Right ventricle myocardium superior (tissue), 1 donor: ENCODE results near the gene TMEM94. TPM values are rescaled to one million over a fixed set of nuclear protein-coding genes. Genes with fewer than 3 reads are reported as not detected.

ENCODE experiments used
- ATAC-seq: fragments of 200-7000 bp; cut with Tn5 transposase; one replicate; pipeline ENCODE4 v1.9.1; 2020; ENCODE audit warnings: mild to moderate bottlenecking; ENCODE audit not compliant: poor library complexity
- DNase-seq: peaks from one replicate; pipeline ENCODE4 v3.0.0-alpha.2; 2020
- intact Hi-C: fragments of 100-400 bp; cut with DNase I; formaldehyde crosslinking; loops from one replicate; pipeline ENCODE4 v1.11.2; 2022
- total RNA-seq: library from RNA; stranded (reverse); fragmentation: NEBNext Ultra II Directional; extraction: Animal tissue kit (Norgen Biotek cat#: 25700); gene quantifications from one replicate; pipeline ENCODE4 v1.2.1, GENCODE V29; 2021
- donor health status: DM: no; HTN: yes; CAD: no; lungs with severe emphysema.

TMEM94 gene
- total RNA-seq, 1 donor from 2014 or later, result 38.0 TPM

DNA sequence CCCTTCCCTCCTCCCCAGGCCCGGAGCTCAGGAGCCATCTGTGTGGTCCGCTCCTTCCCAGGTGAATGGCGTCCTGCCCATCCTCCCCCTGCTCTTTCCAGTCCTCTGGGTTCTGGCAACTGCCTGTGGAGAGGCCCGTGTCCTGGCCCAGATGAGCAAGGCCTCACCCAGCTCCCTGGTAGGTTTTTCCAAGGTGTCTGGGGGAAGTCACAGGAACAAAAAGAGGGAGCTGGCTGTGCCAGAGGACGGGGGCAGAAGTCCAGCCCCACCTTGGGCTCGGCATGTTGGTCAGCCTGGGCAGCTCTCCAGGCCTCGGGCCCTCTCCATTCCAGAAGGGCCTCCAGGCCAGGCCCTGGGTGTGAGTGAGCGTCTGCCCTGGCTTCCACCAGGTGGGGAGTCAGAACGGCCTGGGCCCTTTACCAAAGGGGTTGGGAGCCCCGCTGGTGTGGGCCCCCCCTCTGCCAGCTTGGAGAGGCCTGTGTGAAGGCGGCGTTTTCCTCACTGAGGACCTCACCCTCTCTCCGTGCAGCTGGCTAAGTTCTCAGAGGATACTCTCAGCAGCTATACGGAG is 33.8 kb downstream of the TMEM94 start:
- intact Hi-C loops, result no loop called here
- ATAC-seq (no peak), DNase-seq (no peak)

DNA sequence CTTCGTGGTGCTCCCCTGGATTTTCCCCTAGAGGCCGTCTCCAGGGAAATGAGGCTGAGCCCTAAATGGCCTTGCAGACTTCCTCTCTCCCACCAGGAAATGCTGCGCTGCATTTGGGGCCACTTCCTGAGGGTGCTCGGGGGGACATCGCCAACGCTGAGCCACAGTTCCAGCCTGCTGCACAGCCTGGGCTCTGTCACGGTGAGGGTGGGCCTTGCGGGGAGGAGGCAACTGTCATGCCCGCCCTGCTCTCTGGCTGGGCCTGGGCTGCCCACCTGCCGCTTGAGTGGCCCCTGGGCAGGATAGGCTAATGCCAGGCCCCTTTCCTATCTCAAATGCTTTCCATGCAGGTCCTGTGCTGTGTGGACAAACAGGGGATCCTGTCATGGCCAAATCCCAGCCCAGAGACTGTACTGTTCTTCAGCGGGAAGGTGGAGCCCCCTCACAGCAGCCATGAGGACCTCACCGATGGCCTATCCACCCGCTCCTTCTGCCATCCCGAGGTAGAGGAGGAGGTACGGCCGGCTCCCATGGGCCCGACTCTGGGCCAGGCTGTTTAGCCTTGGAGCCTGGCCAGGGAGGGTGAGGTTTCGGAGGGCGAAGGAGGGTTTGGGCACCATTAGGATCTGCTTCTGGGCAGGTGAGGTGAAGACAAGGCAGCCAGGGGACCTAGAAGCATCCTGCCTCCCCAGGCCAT is 34.7 kb downstream of the TMEM94 start:
- DNase-seq (no peak), ATAC-seq (no peak)
- intact Hi-C loops, result no loop called here

DNA sequence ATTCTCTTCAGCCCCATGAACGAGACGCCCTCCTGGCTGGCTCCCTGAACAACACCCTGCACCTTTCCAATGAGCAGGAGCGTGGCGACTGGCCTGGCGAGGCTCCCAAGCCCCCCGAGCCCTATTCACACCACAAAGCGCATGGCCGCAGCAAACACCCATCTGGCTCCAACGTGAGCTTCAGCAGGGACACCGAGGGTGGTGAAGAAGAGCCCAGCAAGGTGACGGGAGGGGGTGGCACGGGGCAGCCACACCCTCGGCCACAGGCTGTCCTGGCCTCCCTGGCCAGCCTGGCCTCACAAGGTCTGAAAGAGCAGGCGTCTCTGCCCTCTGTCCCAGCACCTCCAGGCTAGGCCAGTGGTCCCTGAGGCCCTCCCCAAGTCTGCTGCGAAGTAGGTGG is 35.2 kb downstream of the TMEM94 start:
- DNase-seq (no peak), ATAC-seq (no peak)

DNA sequence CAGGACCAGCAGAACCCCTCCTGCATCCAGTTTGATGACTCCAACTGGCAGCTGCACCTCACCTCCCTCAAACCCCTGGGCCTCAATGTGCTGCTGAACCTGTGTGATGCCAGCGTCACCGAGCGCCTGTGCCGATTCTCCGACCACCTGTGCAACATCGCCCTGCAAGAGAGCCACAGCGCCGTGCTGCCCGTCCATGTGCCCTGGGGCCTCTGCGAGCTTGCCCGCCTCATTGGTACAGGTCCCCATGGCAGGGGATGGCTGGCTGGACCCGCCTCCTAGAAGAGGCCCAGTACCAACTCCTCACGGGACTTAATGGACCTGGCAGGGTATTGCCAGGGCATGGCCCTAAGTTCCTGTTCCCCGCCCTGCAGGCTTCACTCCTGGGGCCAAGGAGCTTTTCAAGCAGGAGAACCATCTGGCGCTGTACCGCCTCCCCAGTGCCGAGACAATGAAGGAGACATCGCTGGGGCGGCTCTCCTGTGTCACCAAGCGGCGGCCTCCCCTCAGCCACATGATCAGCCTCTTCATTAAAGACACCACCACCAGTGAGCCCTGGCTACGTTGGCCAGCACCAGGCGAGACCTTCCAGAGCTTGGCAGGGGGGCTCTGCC is 36.2 kb downstream of the TMEM94 start:
- intact Hi-C loops, result no loop called here
- DNase-seq, result no peak
- no peak for ATAC-seq

More for the DNA sequence above, 35.2 kb downstream of the TMEM94 start:
- intact Hi-C loops, result no loop called here

DNA sequence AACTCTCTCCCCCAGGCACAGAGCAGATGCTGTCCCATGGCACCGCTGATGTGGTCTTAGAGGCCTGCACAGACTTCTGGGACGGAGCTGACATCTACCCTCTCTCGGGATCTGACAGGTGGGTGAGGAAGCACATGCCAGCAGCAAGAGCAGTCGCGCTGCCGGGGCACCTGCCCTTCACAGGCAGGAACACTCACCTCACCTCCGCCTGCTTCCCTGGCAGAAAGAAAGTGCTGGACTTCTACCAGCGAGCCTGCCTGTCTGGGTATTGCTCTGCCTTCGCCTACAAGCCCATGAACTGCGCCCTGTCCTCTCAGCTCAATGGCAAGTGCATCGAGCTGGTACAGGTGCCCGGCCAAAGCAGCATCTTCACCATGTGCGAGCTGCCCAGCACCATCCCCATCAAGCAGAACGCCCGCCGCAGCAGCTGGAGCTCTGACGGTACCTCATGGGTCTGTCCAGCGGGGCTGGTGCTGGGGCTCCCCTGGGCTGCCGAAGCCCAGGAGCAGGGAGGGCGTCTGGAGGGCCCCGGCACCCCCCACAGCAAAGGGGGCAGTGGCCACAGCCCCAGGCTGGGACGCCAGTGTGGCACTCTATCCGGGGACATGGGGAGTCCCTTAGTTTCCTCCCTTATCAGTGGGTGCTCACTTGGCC is 37.2 kb downstream of the TMEM94 start:
- intact Hi-C loops, result no loop called here
- no peak for DNase-seq
- no peak for ATAC-seq

DNA sequence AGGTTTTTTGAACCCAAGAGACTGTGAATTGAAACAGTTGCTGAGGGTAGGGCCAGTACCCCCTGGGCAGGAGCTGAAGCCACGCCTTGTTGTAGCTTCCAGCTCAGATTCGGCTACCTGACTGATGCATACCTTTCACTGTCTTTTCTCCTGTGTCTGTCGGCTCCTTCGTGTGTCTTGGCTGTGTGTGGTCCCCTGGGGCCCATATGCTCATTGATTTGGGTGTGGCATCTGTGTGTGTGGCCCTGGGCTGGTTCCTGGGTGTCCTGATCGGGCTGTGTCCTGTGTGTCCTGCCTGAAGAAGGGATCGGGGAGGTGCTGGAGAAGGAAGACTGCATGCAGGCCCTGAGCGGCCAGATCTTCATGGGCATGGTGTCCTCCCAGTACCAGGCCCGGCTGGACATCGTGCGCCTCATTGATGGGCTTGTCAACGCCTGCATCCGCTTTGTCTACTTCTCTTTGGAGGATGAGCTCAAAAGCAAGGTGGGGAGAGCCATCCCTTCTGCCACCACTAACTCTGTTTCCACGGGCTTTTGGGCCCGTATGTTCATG is 38.0 kb downstream of the TMEM94 start:
- intact Hi-C loops, result no loop called here
- DNase-seq, result no peak
- ATAC-seq, result no peak

DNA sequence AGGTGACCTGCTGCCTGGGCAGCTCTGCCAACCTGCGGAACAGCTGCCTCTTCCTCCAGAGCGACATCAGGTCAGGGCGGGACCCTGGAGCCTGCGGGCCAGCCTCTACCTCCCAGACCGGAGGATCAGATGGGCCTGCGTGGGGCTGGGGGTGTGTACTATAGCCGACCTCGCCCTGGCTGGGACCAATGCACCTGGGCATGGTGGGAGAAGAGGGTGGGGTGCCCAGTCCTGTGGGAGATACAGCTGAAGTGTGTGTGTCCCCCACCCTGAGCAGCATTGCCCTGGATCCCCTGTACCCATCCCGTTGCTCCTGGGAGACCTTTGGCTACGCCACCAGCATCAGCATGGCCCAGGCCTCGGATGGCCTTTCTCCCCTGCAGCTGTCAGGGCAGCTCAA is 39.6 kb downstream of the TMEM94 start:
- ATAC-seq (no peak), DNase-seq (no peak)
- intact Hi-C loops, result no loop called here

DNA sequence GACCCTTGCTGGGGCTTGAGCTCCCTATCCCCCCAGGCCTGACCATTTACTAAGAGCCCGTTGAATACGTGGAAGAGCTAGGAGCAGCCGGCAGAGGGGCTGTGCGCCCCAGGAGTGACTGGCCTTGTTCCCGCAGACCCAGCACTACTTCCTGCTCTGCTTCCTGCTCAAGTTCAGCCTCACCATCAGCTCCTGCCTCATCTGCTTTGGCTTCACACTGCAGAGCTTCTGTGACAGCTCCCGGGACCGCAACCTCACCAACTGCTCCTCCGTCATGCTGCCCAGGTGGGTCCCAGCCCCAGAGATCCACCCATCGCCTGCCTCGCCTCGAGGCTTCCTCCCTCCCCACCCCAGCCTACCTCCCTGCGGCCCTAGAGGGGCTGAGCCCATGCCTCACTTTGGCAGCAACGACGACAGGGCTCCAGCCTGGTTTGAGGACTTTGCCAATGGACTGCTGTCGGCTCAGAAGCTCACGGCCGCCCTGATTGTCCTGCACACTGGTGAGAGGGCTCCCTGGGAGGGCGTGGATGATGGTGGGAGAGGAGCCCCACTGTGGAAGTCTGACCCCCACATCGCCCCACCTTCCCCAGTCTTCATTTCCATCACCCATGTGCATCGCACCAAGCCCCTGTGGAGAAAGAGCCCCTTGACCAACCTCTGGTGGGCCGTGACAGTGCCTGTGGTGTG is 41.7 kb downstream of the TMEM94 start:
- DNase-seq, result no peak
- intact Hi-C loops, result no loop called here
- ATAC-seq, result no peak

DNA sequence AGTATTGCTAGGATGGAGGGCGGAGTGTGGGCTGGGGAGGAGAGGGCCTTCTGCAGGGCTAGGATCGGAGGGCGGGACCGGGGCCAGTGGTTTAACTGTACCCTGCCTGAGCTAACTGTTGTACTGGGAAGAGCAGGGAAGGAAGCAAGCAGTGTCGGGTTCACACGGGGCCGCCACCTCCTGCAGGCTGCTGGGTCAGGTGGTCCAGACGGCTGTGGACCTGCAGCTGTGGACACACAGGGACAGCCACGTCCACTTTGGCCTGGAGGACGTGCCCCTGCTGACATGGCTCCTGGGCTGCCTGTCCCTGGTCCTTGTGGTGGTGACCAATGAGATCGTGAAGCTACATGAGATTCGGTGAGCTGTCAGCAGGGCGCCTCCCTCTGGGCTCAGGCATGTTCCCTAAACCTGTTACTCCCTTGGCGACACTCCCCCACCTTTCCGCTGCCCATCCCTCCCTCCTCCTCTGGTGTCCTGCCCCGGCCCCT is 42.3 kb downstream of the TMEM94 start:
- DNase-seq (no peak), ATAC-seq (no peak)
- intact Hi-C loops, result no loop called here

DNA sequence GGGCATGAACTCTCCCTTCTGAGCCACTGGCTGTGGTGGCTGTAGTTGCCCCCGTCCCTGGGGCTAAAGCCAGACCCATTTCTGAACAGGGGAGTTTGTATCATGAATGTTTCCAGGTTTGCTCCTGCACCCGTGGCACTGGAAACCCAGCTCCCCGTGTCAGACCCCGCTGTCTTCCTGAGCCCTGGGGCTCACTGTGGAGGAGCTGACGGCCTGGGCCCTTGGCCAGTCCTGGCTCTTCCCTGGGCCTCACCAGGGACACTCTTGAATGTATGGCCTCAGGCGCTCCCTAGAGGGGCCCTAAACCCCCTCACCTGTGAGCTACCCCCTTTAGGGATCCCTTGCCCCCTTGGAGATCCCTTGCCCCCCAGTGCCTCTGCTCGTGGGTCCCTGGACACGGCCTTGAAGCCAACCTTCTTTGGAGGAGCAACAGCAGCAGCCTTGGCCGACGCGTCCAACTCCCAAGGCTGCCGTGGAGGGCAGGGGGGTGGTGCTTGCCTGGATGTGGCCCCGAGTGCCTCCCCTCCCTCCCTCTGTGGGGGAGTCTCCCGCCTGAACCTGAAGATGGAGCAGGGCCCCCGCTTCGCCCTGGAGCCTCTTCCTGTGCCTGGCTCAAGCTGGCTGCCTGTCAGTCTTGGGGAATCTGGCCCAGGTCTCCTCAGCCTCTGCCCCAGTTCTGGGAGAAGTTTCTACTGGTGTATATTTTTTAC is 43.0 kb downstream of the TMEM94 start:
- intact Hi-C loops, result no loop called here
- ATAC-seq (no peak), DNase-seq (no peak)

DNA sequence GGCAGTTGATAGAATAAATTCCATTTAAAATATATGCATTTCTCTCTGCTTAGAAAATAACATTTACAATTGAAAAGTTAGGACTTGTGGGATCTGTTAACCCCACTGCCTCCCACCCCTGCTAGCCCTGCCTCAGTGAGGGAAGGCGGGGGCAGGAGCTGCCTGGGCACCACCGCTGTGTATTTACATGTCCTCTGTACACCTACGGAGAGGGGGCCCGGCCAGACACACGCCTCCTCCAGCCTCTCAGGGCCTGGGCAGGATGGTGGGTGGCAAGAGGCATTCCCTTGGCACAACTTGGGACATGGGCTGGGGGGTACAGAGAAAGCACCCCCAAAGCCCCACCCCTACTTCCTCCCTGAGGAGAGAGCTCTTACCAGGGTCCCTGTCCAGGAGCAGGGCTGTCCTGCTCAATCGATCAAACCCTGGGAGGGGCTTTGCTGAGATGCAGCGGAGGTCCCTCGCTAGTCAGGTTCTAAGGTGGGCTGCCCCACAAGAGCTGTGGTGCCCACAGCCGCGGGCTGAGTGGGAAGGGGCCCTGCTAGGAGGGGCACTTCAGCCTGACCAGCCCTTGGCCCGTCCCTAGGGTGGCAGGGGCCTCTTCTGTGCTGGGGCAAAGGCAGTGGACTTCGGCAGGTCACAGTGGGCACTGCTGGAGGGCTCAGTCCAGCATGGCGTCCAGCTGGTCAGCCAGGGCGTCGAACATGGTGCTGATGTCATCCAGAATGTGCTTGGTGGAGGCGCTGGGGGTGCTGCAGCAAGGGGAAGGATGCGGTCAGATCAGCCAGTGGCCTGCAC is 44.2 kb downstream of the TMEM94 start:
- ATAC-seq (no peak), DNase-seq (no peak)
- intact Hi-C loops, result no loop called here

DNA sequence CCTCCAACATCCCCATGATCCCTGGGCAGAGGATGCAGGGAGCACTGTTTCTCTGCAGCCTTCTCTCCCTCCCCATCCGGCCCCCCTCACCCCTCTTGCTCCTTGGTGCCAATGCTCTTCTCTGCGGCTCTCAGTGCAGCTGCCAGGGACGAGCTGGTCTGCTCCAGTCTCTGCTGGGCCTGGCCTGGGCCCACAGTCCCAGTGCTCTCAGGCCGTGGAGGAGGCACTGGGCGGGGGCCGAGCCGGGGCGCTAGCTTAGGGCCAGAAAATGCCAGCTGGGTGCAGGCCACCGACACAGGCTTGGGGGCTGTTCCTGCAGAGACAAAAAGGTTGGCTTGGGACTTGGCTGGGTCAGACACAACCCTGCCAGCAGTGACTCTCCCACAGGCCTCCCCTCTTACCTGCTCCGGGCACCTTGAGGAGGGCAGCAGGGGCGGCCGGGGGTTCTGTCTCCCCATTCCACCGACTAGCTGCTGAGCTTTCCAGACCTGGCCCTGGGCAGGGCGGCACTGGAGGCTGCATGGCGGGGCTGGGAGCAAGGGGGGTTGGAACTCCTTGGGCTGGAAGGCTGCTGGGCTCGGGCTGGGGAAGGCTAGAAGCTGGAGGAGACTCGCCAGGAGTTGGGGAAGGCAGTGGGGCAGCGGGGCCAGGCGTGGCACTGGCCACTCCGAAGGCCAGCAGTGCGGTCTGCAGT is 45.1 kb downstream of the TMEM94 start:
- ATAC-seq (peak; percentile 40), DNase-seq (peak; percentile 63)
- intact Hi-C loops, result no loop called here

DNA sequence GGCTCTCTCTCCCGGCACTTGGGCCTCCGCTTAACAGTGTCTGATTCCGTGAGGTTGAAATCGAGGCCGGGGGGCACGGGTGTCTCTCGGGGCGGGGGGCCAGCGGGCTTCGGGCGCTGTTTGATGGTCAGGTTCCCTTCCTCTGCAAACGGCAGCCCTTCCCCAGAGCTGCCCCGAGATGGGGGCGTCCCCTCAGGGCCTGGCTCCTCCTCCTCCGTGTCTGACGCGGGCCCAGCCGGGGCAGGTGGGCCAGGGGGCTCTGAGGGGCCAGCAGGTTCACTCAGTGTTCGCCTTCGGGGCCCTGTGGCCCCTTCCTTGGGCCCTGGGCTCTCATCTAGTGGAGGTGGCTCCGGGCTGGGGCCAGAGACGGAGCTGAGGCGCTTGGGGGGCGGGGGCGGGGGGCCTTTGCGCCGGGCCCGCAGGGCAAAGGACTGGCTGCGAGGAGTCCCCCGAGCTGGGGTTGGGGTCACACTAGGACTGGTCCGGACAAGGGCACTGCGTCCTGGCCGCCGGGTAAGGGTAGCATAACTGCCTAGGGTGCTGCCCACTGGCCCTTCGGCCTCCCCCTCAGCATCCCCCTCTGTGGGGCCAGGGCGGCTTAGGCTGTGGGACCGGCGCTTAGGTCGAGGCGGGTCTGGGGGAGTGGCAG is 45.8 kb downstream of the TMEM94 start:
- DNase-seq, result no peak
- intact Hi-C loops, result no loop called here
- ATAC-seq, result no peak

DNA sequence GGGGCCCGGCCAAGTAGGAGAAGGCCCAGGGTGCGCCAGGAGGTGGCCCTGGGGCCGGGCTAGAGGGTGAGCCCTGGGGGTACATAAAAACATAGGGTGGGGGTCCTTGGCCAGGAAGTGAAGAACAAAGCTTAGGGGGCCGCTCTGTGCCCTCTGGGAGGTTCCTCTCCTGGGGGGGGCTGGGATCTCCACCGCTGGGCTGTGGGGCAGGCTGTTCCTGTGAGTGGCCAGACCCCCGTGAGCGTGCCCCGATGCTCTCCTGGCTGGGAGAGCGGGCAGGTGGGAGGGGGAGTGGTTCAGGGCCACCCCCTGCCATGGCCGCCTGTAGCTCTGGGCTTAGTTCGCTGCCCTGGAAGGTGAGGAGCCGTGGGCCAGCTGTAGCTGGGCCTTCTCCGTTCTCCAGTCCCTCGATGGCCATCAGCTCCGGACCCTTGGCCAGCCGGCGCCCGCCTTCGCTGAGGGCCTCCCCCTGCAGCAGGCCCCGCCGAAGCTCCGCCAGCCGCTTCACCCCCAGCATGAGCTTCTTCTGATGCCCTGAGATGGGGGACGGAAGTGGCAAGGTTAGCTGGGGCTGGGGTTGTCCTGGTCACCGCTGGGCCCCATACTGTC is 46.4 kb downstream of the TMEM94 start:
- DNase-seq (no peak), ATAC-seq (no peak)
- intact Hi-C loops, result no loop called here

DNA sequence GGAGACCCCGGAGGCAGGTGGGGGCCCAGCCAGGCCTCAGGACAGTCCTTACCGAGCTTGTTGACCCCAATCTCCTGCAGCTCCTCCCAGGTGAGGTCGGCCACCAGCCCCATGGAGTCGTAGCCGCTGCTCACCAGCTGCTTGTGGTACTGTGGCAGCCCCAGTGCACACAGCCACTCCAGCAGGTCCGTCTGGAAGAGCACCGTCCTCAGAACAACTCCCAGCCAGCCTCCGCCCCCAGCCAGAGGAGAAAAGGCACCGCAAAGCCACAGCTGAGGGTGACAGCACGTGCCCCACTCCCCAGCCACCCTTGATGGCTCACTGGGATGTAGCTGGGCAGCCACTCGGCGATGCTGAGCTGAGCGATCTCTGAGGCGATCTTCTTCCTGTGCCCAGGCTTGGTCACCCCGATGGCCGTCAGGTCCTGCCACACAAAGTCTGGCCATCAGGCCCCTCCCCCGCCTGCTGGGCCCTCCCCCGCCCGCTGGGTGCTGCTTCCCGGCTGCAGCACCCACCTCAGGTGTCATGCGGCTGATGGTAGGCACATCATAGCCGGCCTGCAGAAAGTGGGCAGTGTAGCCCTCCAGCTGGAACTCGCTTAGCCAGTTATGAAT is 47.0 kb downstream of the TMEM94 start:
- DNase-seq (no peak), ATAC-seq (no peak)
- intact Hi-C loops, result no loop called here

DNA sequence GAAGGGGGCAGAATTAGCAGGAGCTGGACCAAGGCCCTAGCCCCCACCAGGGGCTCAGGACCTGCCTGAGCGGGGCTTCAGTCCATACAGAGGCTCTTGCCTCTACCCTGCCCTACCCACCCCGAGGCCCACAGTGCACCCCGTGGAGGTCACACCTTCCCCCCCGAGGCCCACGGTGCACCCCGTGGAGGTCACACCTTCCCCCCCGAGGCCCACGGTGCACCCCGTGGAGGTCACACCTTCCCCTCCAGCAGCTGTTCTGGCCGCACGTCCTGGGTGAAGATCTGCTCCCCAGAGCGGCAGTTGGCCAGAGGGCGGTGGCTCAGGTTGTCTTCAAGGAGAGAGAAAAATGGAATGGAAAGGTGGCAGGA is 47.5 kb downstream of the TMEM94 start:
- ATAC-seq (no peak), DNase-seq (no peak)
- intact Hi-C loops, result no loop called here
